B cell (primary cell): ENCODE measurements around the gene GPR37L1. TPM values are rescaled to one million over a fixed set of nuclear protein-coding genes. Genes with fewer than 3 reads are reported as not detected.

Experiments
- ATAC-seq: fragments of 200-7000 bp; cut with Tn5 transposase; one replicate; pipeline ENCODE4 v1.10.0; 2021; ENCODE audit warnings: low read depth, mild to moderate bottlenecking, moderate number of reproducible peaks, moderate library complexity
- CTCF ChIA-PET: fragments of 350-600 bp; sonication (Branson Sonifier 250); formaldehyde crosslinking; loops from one replicate; lab custom pipeline; 2021; ENCODE audit warnings: antibody characterized with exemption, inconsistent platforms; lab: Charles Lee
- POLR2A ChIA-PET: fragments of 350-600 bp; sonication (Branson Sonifier 250); formaldehyde crosslinking; loops from one replicate; lab custom pipeline; 2021; ENCODE audit warnings: antibody characterized with exemption; lab: Charles Lee
- DNase-seq: peaks from one replicate; pipeline ENCODE4 v3.0.0; 2013
- H2AFZ ChIP-seq: 2 replicates; pipeline ENCODE4 v1.6.1; 2012; ENCODE audit warnings: mild to moderate bottlenecking, low read depth, low read length; ENCODE audit not compliant: insufficient read depth, poor library complexity, severe bottlenecking
- H3K27ac ChIP-seq, 2 donors: 1 replicate in 1 of 2; 2 replicates in 1 of 2; pipeline ENCODE4 v1.5.1; 2012 to 2013; ENCODE audit warnings: low read length in 2 of 2, mild to moderate bottlenecking in 2 of 2, moderate library complexity in 1 of 2
- H3K27me3 ChIP-seq, 4 experiments: fragments of 200-600 bp in 1 of 4; sonication (generic) in 1 of 4; replicated peaks in 1 of 4; 1 replicate in 2 of 4; 2 replicates in 2 of 4; pipeline versions ENCODE4 v1.6.1 to v1.7.0; 2013 to 2016; ENCODE audit warnings: low read length in 3 of 4, mild to moderate bottlenecking in 2 of 4, mixed read lengths in 1 of 4, moderate library complexity in 1 of 4; ENCODE audit not compliant: insufficient read depth in 4 of 4, control insufficient read depth in 3 of 4; ENCODE audit errors: control extremely low read depth in 1 of 4
- H3K36me3 ChIP-seq, 2 experiments: replicated peaks in 1 of 2; 1 replicate in 1 of 2; 2 replicates in 1 of 2; pipeline versions ENCODE4 v1.6.1 to v1.7.1; 2013; ENCODE audit warnings: low read length in 1 of 2; ENCODE audit not compliant: insufficient read depth in 2 of 2, control insufficient read depth in 1 of 2; ENCODE audit errors: control extremely low read depth in 1 of 2, extremely low read depth in 1 of 2
- H3K4me1 ChIP-seq, 2 donors: fragments of 200-600 bp in 1 of 2; sonication (generic) in 1 of 2; 1 replicate in 1 of 2; 2 replicates in 1 of 2; pipeline versions ENCODE4 v1.5.1 to v1.6.1; 2013 to 2017; ENCODE audit warnings: low read length in 2 of 2; ENCODE audit not compliant: control insufficient read depth in 2 of 2, insufficient read depth in 2 of 2
- H3K4me2 ChIP-seq: replicated peaks from 2 replicates; pipeline ENCODE3; 2012; ENCODE audit warnings: mild to moderate bottlenecking, low read depth, low read length; ENCODE audit not compliant: poor library complexity, severe bottlenecking
- H3K4me3 ChIP-seq, 5 experiments: fragments of 200-600 bp in 1 of 5; sonication (generic) in 1 of 5; 1 replicate in 3 of 5; 2 replicates in 2 of 5; pipeline versions ENCODE4 v1.5.1 to v1.7.0; 2011 to 2016; ENCODE audit warnings: low read length in 4 of 5, mild to moderate bottlenecking in 4 of 5, low read depth in 2 of 5, control low read depth in 1 of 5, moderate library complexity in 1 of 5; ENCODE audit not compliant: insufficient read depth in 1 of 5; ENCODE audit errors: control extremely low read depth in 1 of 5, extremely low read depth in 1 of 5
- H3K79me2 ChIP-seq: fragments of 200-600 bp; sonication (generic); one replicate; pipeline ENCODE4 v1.6.0; 2016; ENCODE audit warnings: low read length; ENCODE audit not compliant: control insufficient read depth, insufficient read depth
- H3K9ac ChIP-seq: fragments of 200-600 bp; sonication (generic); 2 replicates; pipeline ENCODE4 v1.6.1; 2017; ENCODE audit warnings: mild to moderate bottlenecking, low read length, moderate library complexity
- H3K9me3 ChIP-seq, 3 donors: one replicate each; pipeline versions ENCODE4 v1.6.1 to v1.7.1; 2013; ENCODE audit warnings: low read length in 2 of 3; ENCODE audit not compliant: control insufficient read depth in 2 of 3, insufficient read depth in 1 of 3; ENCODE audit errors: control extremely low read depth in 1 of 3
- H4K20me1 ChIP-seq: 2 replicates; pipeline ENCODE4 v1.6.0; 2012; ENCODE audit warnings: mild to moderate bottlenecking, low read length; ENCODE audit not compliant: insufficient read depth, control insufficient read depth, poor library complexity, severe bottlenecking
- H3K27ac Mint-ChIP-seq: one replicate; pipeline ENCODE4 v1.8.0; 2021; ENCODE audit warnings: mixed read lengths
- H3K27me3 Mint-ChIP-seq: one replicate; pipeline ENCODE4 v1.8.0; 2021; ENCODE audit warnings: mixed read lengths
- H3K4me1 Mint-ChIP-seq: one replicate; pipeline ENCODE4 v1.8.0; 2021; ENCODE audit warnings: mixed read lengths
- H3K4me3 Mint-ChIP-seq: one replicate; pipeline ENCODE4 v1.8.0; 2021; ENCODE audit warnings: mixed read lengths
- H3K9me3 Mint-ChIP-seq: one replicate; pipeline ENCODE4 v1.8.0; 2022; ENCODE audit warnings: mixed read lengths; ENCODE audit not compliant: insufficient read depth
- CTCF ChIP-seq: fragments of 200-600 bp; IDR thresholded peaks from one replicate; pipeline ENCODE4 v1.8.0; 2022; ENCODE audit warnings: antibody characterized with exemption, mild to moderate bottlenecking
- EZH2 ChIP-seq: IDR thresholded peaks from 2 replicates; pipeline ENCODE4 v1.6.1; 2012; ENCODE audit warnings: borderline replicate concordance, low read depth, mild to moderate bottlenecking, moderate library complexity, low read length; ENCODE audit not compliant: insufficient read depth, poor library complexity, severe bottlenecking
- WGBS: methylation state at CpG from one replicate; pipeline ENCODE4 v1.1.5; 2013; ENCODE audit warnings: missing lambda C conversion rate; ENCODE audit not compliant: insufficient coverage; 5-methylcytosine and 5-hydroxymethylcytosine counted together
- intact Hi-C: fragments of 100-400 bp; cut with micrococcal nuclease; formaldehyde crosslinking; loops from one replicate; pipeline ENCODE4 v1.10.0; 2022
- polyA plus RNA-seq: library from polyadenylated mRNA; depleted of rRNA; stranded (reverse); fragments of >200 nt; gene quantifications from 2 replicates; pipeline ENCODE4 v1.2.3, GENCODE V29; 2012
- total RNA-seq, 2 donors: library from RNA; stranded (reverse); fragments of 120-200 nt in 1 of 2; gene quantifications; 1 replicate in 1 of 2; 2 replicates in 1 of 2; pipeline versions ENCODE4 v1.2.3 to v1.2.4, GENCODE V29; 2013 to 2022

Gene GPR37L1
- total and polyA plus RNA-seq, 2 donors (not counting 1 experiment from before 2014, with no cell fraction given): not detected

- ATAC-seq: no peak
- Histone ChIP-seq H3K27me3 (no peaks in the 10 kb centered on the region), H3K36me3 (peaks cover 0 to 3% of the 10 kb centered on the region in 2 experiments), H3K9ac (peak overlapping the region; percentile 21), H3K9me3 (no peaks in the 10 kb centered on the region), H2AFZ (no peak overlapping the region), H3K4me2 (peak overlapping the region; percentile 91), H3K4me3 (no peak overlapping the region), H3K27ac (no peak overlapping the region), H3K4me1 (peaks cover 78 to 83% of the 10 kb centered on the region in 2 donors), H4K20me1 (peaks cover 7% of the 10 kb centered on the region), H3K79me2 (peaks cover 51% of the 10 kb centered on the region)
- Mint-ChIP-seq H3K4me1 (peaks cover 87% of the 10 kb centered on the region), H3K27ac (peak overlapping the region; percentile 47), H3K27me3 (peaks cover 6% of the 10 kb centered on the region), H3K4me3 (peak overlapping the region; percentile 93), H3K9me3 (no peaks in the 10 kb centered on the region)
- no peak for TF ChIP-seq EZH2
- TF ChIP-seq CTCF: no peak
- peak; percentile 49 for DNase-seq
- POLR2A ChIA-PET: interaction anchor here (0.5 to 0.7 kb wide), 2 partner anchors 13 to 765 kb away, joined by 4 to 7 read pairs; no protein-coding TSS in a partner anchor
- 26% methylated on average over 4 of the region's 15 CpGs for WGBS
- intact Hi-C loops: loop anchor here (2.0 to 10.0 kb wide), 7 partner anchors 22 to 802 kb away; partner anchors contain the start of genes CSRP1, CYB5R1, IPO9 and RNPEP
- CTCF ChIA-PET: interaction anchor here (0.8 to 1.8 kb wide), 10 partner anchors 8 to 153 kb away, joined by 3 to 10 read pairs (median 4); no protein-coding TSS in a partner anchor
Observed at GRCh38 chr1:202162418-202163280, 39.9 kb downstream of the GPR37L1 start.
